Nephron progenitor cell (in vitro differentiated cells): ENCODE results near the gene SIRPA.

ENCODE experiments used
- DNase-seq: peaks from one replicate; pipeline ENCODE4 v3.0.0; 2021
- H3K27ac Mint-ChIP-seq: 2 replicates; pipeline ENCODE4 v1.8.0; 2021; ENCODE audit warnings: mild to moderate bottlenecking, moderate library complexity, mixed read lengths
- H3K27me3 Mint-ChIP-seq: 2 replicates; pipeline ENCODE4 v1.8.0; 2021; ENCODE audit warnings: mild to moderate bottlenecking, low read depth, mixed read lengths; ENCODE audit not compliant: poor library complexity
- H3K36me3 Mint-ChIP-seq: 2 replicates; pipeline ENCODE4 v1.8.0; 2021; ENCODE audit warnings: low read depth, mixed read lengths
- H3K4me1 Mint-ChIP-seq: 2 replicates; pipeline ENCODE4 v1.8.0; 2021; ENCODE audit warnings: mixed read lengths
- H3K4me3 Mint-ChIP-seq: 2 replicates; pipeline ENCODE4 v1.8.0; 2021; ENCODE audit warnings: mild to moderate bottlenecking, moderate library complexity, mixed read lengths
- H3K9me3 Mint-ChIP-seq: 2 replicates; pipeline ENCODE4 v1.8.0; 2021; ENCODE audit warnings: mild to moderate bottlenecking, moderate library complexity, mixed read lengths
- TF ChIP-seq, protein P1 (sequence below): fragments of 200-600 bp; sonication (generic); IDR thresholded peaks from 2 replicates; pipeline ENCODE4 v1.5.0; 2021; ENCODE audit warnings: antibody characterized with exemption

The SIRPA gene

DNA sequence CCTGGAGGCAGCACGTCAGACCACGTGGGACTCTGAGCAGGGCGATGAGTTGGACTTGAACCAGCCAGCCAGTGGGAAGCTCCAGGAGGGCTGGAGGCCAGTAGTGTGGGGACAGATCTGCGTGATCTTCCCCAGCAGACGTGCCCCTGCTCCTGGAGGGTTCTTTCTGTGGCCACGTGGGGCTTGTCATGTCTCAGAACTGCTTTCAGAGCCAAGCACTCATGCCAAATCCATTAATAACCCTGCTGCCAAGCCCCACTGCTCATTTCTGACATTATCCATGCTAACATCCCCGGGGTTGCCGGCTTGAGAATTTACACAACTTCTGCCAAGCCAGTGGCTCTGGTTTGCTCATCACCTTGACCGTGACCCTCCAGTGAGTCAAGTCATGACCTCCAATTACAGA lies 38.3 kb downstream of the SIRPA start:
- no peak overlapping the region for H3K4me3 Mint-ChIP-seq
- no peak overlapping the region for H3K27ac Mint-ChIP-seq
- no peak for DNase-seq

DNA sequence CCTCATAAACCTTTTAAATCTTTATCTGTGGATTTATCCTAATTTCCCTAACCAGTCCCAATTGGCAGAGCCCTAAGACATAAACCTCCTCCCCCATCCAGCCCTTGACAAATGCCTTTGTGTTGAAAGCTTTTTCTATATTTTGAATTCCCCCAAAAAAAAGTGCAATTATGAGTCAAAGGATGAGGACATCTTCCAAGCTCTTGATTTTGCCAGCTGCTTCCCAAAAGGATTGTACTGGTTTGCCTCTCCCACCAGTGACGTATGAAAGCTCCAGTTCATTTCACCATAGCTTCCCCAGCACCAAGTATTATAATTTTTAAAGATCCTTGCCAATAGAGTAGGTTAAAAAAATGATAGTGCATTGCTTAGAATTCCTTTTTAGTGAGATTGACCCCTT lies 38.9 kb downstream of the SIRPA start:
- no peak overlapping the region for H3K4me3 Mint-ChIP-seq

More for the DNA sequence above, 38.3 kb downstream of the SIRPA start:
- peaks cover 3% of the 10 kb centered on the region for H3K27me3 Mint-ChIP-seq
- H3K4me1 Mint-ChIP-seq: peaks cover 26% of the 10 kb centered on the region
- peaks cover 6% of the 10 kb centered on the region for H3K36me3 Mint-ChIP-seq
- TF ChIP-seq, protein P1, sequence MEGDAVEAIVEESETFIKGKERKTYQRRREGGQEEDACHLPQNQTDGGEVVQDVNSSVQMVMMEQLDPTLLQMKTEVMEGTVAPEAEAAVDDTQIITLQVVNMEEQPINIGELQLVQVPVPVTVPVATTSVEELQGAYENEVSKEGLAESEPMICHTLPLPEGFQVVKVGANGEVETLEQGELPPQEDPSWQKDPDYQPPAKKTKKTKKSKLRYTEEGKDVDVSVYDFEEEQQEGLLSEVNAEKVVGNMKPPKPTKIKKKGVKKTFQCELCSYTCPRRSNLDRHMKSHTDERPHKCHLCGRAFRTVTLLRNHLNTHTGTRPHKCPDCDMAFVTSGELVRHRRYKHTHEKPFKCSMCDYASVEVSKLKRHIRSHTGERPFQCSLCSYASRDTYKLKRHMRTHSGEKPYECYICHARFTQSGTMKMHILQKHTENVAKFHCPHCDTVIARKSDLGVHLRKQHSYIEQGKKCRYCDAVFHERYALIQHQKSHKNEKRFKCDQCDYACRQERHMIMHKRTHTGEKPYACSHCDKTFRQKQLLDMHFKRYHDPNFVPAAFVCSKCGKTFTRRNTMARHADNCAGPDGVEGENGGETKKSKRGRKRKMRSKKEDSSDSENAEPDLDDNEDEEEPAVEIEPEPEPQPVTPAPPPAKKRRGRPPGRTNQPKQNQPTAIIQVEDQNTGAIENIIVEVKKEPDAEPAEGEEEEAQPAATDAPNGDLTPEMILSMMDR: no peak
- no peaks in the 10 kb centered on the region for H3K9me3 Mint-ChIP-seq

DNA sequence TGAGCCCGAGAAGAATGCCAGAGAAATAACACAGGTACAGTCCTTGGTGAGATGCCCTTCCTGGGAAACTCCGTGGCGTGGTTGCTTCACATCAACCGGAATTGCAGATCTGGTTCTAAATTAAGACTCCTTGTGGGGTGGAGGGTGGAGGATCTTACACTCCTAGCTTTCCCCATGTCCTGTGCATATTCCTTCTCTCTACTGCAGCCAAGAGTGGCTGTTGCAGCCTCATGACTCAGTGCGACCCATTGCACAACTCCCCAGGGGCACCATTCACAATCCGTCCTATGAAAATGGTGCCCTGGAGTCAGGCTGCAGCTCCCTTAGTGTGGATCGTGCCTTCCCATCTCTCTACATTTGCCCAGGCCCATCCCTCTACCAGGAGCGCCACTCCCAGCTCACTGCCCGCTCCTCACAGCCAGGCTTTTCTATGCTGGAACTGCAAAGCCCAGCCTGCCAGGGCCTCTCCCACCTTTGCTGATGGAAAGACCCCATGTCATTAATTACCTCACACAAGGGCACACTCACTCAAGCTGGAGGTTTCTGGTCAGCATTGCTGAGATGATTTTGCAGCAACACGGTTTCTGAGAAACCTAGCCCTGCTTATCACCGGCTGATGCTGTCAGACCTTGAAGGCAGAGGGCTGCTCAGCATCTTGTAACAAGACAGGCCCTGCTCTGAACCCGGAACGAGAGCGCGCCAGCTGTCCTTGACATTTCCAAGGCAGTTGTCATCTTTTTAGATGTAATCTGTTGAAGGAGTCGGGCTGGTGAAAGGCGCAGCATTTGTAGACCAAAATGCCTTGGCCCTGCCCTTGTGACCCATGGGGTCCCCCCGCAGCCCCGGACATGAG lies 39.7 kb downstream of the SIRPA start:
- Mint-ChIP-seq H3K9me3 (no peaks in the 10 kb centered on the region), H3K4me1 (peaks cover 23% of the 10 kb centered on the region), H3K27me3 (peaks cover 3% of the 10 kb centered on the region), H3K4me3 (no peak overlapping the region), H3K27ac (no peak overlapping the region), H3K36me3 (peaks cover 7% of the 10 kb centered on the region)
- no peak for DNase-seq
- TF ChIP-seq, protein P1: no peak

More for the DNA sequence above, 38.9 kb downstream of the SIRPA start:
- TF ChIP-seq, protein P1: no peak
- no peak for DNase-seq
- peaks cover 7% of the 10 kb centered on the region for H3K36me3 Mint-ChIP-seq
- H3K4me1 Mint-ChIP-seq: peaks cover 29% of the 10 kb centered on the region
- H3K27me3 Mint-ChIP-seq: peaks cover 3% of the 10 kb centered on the region
- H3K27ac Mint-ChIP-seq: no peak overlapping the region
- no peaks in the 10 kb centered on the region for H3K9me3 Mint-ChIP-seq

DNA sequence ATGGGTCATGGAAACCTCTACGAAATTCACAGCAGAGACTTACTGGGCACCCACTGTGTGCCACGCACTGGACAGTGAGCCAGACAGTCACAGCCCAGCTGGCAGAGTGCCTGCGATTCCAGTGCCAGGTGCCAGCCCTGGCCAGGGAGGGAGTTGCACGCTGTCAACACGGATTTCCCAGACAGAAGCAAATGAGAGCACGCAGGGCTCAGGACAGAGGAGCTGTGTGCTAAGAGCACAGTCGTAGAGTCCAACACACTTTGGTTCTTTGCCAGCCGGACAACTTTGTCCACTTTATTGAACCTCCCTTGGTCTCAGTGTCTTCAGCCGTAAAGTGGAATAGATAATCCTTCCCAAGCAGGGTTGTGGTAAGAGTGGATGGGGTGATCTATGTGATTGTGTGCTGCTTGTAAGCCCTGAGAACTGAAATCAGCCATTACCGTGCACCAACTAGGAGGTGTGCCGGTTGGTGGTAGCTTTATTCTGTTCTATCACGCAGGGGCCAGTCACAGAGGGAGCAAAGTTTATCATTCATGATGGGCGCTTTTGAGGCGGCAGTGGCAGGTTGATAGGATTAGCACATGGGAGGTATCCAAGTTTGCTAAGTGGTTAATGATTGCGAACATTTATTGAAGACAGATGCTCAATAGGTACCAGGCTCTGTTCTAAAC lies 40.6 kb downstream of the SIRPA start:
- Mint-ChIP-seq H3K27ac (no peak overlapping the region), H3K4me1 (peaks cover 20% of the 10 kb centered on the region), H3K27me3 (peaks cover 3% of the 10 kb centered on the region), H3K9me3 (no peaks in the 10 kb centered on the region), H3K4me3 (no peak overlapping the region), H3K36me3 (peaks cover 7% of the 10 kb centered on the region)
- TF ChIP-seq, protein P1: no peak
- DNase-seq: no peak

DNA sequence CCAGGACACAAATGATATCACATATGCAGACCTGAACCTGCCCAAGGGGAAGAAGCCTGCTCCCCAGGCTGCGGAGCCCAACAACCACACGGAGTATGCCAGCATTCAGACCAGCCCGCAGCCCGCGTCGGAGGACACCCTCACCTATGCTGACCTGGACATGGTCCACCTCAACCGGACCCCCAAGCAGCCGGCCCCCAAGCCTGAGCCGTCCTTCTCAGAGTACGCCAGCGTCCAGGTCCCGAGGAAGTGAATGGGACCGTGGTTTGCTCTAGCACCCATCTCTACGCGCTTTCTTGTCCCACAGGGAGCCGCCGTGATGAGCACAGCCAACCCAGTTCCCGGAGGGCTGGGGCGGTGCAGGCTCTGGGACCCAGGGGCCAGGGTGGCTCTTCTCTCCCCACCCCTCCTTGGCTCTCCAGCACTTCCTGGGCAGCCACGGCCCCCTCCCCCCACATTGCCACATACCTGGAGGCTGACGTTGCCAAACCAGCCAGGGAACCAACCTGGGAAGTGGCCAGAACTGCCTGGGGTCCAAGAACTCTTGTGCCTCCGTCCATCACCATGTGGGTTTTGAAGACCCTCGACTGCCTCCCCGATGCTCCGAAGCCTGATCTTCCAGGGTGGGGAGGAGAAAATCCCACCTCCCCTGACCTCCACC lies 42.2 kb downstream of the SIRPA start:
- Mint-ChIP-seq H3K9me3 (no peaks in the 10 kb centered on the region), H3K27ac (no peak overlapping the region), H3K27me3 (peaks cover 3% of the 10 kb centered on the region), H3K4me1 (peaks cover 14% of the 10 kb centered on the region), H3K36me3 (peaks cover 7% of the 10 kb centered on the region), H3K4me3 (no peak overlapping the region)
- TF ChIP-seq, protein P1: no peak
- no peak for DNase-seq
